GM15510 (cell line): ENCODE results near the gene MADCAM1.

Source experiments
- POLR2A ChIP-seq: IDR thresholded peaks from 3 replicates; pipeline ENCODE4 v1.6.1; 2011; ENCODE audit warnings: borderline replicate concordance; ENCODE audit not compliant: insufficient read length; ENCODE audit errors: extremely low read depth

MADCAM1 gene

DNA sequence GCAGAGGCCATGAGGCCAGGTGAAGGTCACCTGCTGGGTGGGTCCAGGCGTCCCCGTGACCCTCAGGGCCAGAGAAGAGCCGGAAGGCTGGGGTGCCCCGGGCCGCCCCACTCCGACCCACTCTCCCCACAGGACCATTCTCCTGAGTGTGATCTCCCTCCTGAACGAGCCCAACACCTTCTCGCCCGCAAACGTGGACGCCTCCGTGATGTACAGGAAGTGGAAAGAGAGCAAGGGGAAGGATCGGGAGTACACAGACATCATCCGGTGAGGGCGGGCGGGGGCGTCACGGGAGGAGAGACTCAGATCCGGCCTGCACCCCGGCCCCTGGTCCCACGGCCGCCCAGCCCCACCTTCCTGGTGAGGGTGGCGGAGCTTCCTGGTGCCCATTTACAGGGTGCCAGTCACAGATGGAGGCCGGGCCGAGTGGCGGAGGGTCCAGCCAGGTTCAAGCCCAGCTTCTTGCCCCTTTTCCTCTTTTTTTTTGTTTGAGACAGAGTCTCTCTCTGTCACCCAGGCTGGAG is 40.7 kb downstream of the MADCAM1 start:
- TF ChIP-seq POLR2A = no peak

- no peak for TF ChIP-seq POLR2A
These were observed 42.5 kb downstream of the MADCAM1 start for GRCh38 chr19:538641-539428.

DNA sequence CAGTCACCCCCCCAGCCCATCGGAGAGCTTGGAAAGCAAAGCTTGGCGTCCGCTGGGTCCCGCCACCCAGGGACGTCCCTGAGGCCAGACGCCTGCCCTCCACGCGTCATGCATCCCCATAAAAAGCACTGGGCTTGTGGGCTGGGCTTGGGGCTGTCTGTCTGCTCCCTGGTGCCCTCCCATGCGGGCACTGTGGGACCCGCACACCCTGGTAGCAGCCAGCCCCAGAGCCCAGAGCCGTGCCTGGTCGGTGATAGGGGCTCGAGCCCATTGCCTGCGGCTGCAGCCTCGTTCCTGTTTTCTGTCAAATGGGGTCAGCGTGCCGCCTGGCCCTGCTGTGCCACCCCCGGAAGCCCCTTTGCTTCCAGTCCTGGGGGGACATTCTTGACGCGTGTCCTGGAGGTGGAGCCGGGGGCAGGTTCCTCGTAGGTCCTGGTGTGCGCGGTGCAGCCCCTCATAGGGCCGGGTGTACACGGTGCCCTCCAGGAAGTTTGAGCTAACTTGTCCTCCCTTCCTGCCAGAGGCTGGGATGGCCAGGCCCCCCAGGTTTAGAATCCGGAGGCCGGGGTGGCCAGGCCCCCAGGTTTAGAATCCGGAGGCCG is 43.2 kb downstream of the MADCAM1 start:
- TF ChIP-seq POLR2A = no peak

DNA sequence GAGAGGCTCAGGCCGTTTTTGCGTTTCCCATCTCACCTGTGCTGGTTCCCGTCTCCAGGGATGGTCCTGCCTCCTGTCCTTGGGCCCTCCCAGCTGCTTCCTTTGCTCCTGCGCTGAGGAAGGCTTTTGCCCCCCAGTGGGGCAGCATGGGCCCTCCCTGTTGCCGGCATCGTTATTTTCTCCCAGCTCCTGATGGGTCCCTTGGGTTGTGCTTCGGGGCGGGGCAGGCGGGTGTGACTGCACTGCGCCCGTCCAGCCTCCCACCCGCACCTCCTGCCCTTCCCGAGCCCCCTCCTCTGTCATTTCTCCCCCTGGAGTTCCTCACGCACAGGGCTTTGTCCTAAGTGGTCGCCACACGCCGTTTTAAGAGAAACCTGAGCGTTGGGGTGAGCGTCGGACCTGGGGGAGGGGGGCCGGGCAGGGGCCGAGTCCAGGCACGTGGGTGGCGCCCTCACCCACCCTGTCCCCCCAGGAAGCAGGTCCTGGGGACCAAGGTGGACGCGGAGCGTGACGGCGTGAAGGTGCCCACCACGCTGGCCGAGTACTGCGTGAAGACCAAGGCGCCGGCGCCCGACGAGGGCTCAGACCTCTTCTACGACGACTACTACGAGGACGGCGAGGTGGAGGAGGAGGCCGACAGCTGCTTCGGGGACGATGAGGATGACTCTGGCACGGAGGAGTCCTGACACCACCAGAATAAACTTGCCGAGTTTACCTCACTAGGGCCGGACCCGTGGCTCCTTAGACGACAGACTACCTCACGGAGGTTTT is 44.8 kb downstream of the MADCAM1 start:
- TF ChIP-seq POLR2A = no peak

DNA sequence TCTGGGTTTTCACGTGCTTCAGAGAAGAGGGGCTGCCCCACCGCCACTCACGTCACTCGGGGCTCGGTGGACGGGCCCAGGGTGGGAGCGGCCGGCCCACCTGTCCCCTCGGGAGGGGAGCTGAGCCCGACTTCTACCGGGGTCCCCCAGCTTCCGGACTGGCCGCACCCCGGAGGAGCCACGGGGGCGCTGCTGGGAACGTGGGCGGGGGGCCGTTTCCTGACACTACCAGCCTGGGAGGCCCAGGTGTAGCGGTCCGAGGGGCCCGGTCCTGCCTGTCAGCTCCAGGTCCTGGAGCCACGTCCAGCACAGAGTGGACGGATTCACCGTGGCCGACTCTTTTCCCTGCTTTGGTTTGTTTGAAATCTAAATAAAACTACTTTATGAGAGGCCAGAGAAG is 45.4 kb downstream of the MADCAM1 start:
- no peak for TF ChIP-seq POLR2A

DNA sequence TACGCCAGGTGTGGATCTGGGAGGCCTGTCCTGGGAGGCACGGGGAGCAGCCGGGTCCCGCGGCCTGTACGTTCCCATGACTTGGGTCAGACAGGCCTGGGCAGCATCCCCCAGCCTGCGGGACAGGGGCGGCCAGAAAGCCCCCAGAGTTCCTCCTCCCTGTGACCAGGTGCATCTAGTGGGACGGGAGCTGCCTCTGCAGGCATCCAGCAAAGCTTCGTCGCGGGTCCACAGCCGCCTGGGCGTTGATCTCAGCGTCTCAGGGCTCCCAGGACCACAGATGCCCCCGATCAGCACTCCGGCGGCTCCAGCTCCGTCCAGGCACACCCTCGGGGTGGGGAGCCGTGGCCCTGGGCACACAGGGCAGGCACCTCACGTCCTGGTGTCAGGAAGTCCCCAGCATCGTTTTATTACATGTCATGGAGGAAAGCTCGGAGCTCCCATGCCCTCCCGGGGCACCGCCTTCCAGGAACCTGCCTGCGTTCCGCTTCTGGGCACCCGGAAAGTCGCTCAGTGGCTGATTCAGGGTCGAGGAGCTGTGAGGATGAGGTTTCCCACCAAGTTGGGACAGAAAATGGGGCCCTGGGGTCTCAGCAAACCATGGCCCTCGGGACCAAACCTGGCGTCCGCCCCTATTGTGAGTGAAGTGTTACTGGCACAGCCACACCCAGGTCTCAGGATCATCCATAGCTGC is 46.0 kb downstream of the MADCAM1 start:
- no peak for TF ChIP-seq POLR2A

DNA sequence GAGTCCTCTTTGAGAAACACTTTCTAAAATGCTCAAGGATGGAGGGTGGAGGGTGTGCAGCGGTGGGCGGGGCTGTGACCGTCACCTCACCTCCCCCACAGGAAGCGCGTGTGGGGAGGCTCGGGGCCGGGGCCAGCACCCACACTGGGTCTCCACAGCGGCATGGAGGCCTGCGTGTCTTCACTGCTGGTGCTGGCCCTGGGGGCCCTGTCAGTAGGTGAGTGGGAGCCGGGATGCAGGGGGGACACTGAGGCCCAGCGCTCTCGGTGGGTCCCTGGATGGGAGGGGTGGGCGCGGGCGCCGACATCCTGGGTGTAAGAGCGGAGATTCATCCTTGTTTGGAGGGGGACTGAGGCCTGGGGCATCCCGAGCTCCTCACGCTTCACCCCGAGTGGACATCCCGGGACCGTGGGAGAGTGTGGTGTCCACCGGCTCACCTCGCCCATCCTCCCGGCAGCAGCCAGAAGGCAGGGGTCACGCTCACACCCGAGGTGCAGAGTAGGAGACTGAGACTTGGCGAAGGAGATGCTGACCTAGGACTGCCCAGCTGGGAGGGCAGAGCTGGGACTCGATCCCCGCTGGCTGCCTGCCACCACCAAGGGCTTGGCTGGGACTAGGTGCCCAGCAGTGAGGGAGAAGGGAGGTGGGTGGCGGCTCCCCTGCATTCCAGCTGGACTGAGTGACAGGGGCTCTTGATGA is 47.8 kb downstream of the MADCAM1 start, which contains the start of gene GZMM:
Gene GZMM, plus strand, starts transcription at position 144 of the 699 bp plus-strand sequence. Its CDS starts 19 bp downstream, at position 163.
- no peak for TF ChIP-seq POLR2A

GRCh38 chr19:547117-547516 is 50.8 kb downstream of the MADCAM1 start:
- TF ChIP-seq POLR2A = no peak

DNA sequence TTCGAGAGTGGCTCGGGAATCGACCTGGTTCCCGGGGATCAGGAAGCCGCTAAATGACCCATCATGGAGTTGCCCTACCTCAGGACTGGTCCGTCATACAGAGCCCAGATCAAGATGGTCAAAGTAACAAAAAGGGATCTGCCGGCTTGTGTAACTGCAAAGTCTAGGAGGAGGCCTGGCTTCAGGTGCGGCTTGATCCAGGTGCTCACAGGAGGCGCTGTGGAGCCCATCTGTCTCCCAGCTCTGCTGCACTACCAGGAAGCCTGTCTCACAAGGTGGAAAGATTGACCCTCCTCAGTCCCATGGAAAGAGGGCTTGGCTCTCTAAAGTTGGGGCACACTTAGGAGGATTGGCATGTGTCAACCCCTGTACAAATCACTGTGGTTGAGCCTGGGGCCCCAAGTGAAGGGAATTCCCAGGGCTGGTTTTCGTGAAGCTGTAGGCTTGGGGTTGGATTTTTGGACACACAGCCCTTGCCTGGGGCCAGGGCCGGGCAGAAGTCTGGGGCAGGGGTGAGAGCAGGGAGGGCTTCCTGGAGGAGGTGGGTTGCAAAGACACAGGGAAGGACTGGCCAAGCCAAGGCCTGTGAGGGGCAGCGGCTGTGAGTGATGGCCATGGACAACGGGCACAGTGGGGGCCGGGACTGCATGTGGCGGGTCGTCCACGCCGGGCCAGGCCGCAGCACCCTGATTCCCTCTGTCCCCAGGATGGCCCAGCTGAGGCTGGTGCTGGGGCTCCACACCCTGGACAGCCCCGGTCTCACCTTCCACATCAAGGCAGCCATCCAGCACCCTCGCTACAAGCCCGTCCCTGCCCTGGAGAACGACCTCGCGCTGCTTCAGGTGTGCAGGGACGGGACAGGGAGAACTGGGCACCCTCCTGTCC is 51.8 kb downstream of the MADCAM1 start:
- TF ChIP-seq POLR2A = no peak

- no peak for TF ChIP-seq POLR2A
These were observed 52.9 kb downstream of the MADCAM1 start for GRCh38 chr19:548886-549830.

- TF ChIP-seq POLR2A = no peak
These were observed 58.5 kb downstream of the MADCAM1 start for GRCh38 chr19:554817-555216.
